ENCODE results near the gene RBFOX2. TPM values are rescaled to one million over a fixed set of nuclear protein-coding genes. Genes with fewer than 3 reads are reported as not detected.

RBFOX2 gene
- total and polyA plus RNA-seq, 2 of the 8 experiments (the other 6 are each of a cell fraction or from before 2014, with no cell fraction given), result 121 to 122 TPM

DNA sequence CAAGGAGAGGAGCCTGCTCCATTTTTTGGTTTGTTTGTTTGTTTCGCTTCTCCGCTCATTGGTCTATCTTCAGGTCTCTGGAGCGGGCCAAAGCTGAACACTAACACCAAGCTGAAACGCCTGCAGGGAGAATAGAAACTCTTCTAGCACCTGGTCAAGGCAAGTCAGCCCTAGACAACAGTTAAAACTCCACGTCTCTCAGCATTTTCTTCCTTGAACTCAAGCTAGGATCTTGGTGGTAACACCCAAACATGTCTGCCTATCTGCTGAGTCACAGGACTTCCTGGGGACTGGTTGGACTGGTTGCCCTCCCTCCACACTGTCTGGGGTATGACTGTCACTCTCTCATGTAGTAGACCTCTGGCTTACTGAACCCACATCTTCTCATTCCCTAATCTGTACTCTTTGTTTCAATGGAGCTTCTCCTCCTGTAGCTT is 23.9 kb upstream of the RBFOX2 start:
- ChIA-PET CTCF (ENCODE audit: partially characterized antibody) (interaction anchor here (0.8 to 4.9 kb wide), 4 partner anchors 11 to 72 kb away, joined by 3 to 33 read pairs (median 5); no protein-coding TSS in a partner anchor), POLR2A (ENCODE audit: partially characterized antibody) (interaction anchor here (1.2 kb wide), 1 partner anchor 13 kb away, joined by 8 read pairs; no protein-coding TSS in a partner anchor)
- Histone ChIP-seq H3K27ac (ENCODE audit: low read depth, low read length) (no peak overlapping the region), H3K18ac (ENCODE audit: extremely low read depth, low read length) (no peak overlapping the region), H3K9ac (replicated peaks in 1 of 4; ENCODE audit: extremely low read depth in 1 of 4, low read depth in 3 of 4, low read length in 3 of 4) (no peak overlapping the region), H3K23me2 (ENCODE audit: low read depth, low read length) (no peaks in the 10 kb centered on the region; the same call in 1 of the 2 replicates), H2BK12ac (ENCODE audit: low read depth, low read length) (no peak overlapping the region), H2BK15ac (ENCODE audit: low read length) (no peak overlapping the region), H4K8ac (ENCODE audit: extremely low read depth, insufficient read depth, low read length) (no peak overlapping the region), H3K36me3 (ENCODE audit: control insufficient read depth in 2 of 4, insufficient read depth in 4 of 4, low read length in 3 of 4) (no peaks in the 10 kb centered on the region), H3K14ac (ENCODE audit: insufficient read length) (no peak overlapping the region), H2BK120ac (replicated peaks; ENCODE audit: low read depth, low read length) (no peak overlapping the region), H3K9me3 (ENCODE audit: insufficient read depth in 2 of 2, low read depth in 1 of 2, low read length in 1 of 2) (no peaks in the 10 kb centered on the region), H2BK20ac (ENCODE audit: low read length) (0 out of 2 replicates have a peak overlapping the region, but pooled peaks have one; percentile 22), H4K91ac (replicated peaks; ENCODE audit: insufficient read length, low read length) (no peak overlapping the region), H2AK5ac (ENCODE audit: low read depth, low read length) (no peak overlapping the region), H4K5ac (ENCODE audit: insufficient read length, low read depth, low read length) (no peak overlapping the region), H3K4me3 (ENCODE audit: extremely low read depth in 1 of 4, insufficient read depth in 2 of 4, low read depth in 3 of 4, low read length in 4 of 4) (no peak overlapping the region), H3K23ac (ENCODE audit: insufficient read length) (no peak overlapping the region), H2AFZ (ENCODE audit: low read length) (peak overlapping the region; percentile 82; the same call in 1 of the 2 replicates), H3K4me1 (replicated peaks in 1 of 4; ENCODE audit: control insufficient read depth in 3 of 4, insufficient read depth in 4 of 4, low read length in 3 of 4) (no peaks in the 10 kb centered on the region), H2BK5ac (ENCODE audit: low read depth, low read length) (0 out of 2 replicates have a peak overlapping the region, but pooled peaks have one; percentile 9), H4K20me1 (replicated peaks in 1 of 2; ENCODE audit: control insufficient read depth in 1 of 2, insufficient read depth in 2 of 2, low read length in 2 of 2) (no peaks in the 10 kb centered on the region), H3K79me1 (ENCODE audit: low read depth, low read length) (no peaks in the 10 kb centered on the region), H3K4me2 (ENCODE audit: insufficient read depth in 1 of 2, low read depth in 2 of 2, low read length in 2 of 2) (no peak overlapping the region), H3K27me3 (replicated peaks in 1 of 4; ENCODE audit: control insufficient read depth in 3 of 4, extremely low read depth in 1 of 4, insufficient read depth in 3 of 4, low read length in 3 of 4) (no peaks in the 10 kb centered on the region), H3K79me2 (ENCODE audit: control insufficient read depth in 1 of 2, insufficient read depth in 2 of 2, low read length in 2 of 2) (no peaks in the 10 kb centered on the region), H3K56ac (replicated peaks; ENCODE audit: insufficient read length, low read depth, low read length) (no peak overlapping the region), H3K4ac (replicated peaks; ENCODE audit: insufficient read length, low read depth, low read length) (no peak overlapping the region)
- FAIRE-seq, result no peak
- WGBS, 2 experiments (ENCODE audit: extremely low coverage in 1 of 2, insufficient coverage in 1 of 2, insufficient read length in 1 of 2, insufficient replicate concordance in 2 of 2, low coverage in 1 of 2, low lambda C conversion rate in 2 of 2, missing lambda C conversion rate in 1 of 2), result 80% methylated on average over 5 of the region's 5 CpGs; no CpG with 5 or more reads in 1 of the 2 experiments
- no peak for DNase-seq (ENCODE audit: low read depth in 1 of 2, low spot score in 2 of 2)
- TF ChIP-seq FOSL1 (IDR thresholded peaks at IDR 0.05; ENCODE audit: insufficient read depth, low read depth, low read length) (no peak), EGR1 (IDR thresholded peaks at IDR 0.05; ENCODE audit: borderline replicate concordance, low read depth, low read length) (no peak), BACH1 (IDR thresholded peaks at IDR 0.05; ENCODE audit: low read length) (peak; percentile 41; the same call in 1 of the 2 replicates), CTCF (IDR thresholded peaks at IDR 0.05; ENCODE audit: control extremely low read depth in 1 of 3, insufficient read depth in 1 of 3, low read depth in 1 of 3, low read length in 3 of 3) (no peak), GABPA (IDR thresholded peaks at IDR 0.05; ENCODE audit: borderline replicate concordance, insufficient read depth, low read length) (no peak), MAFK (IDR thresholded peaks at IDR 0.05; ENCODE audit: low read depth, low read length) (peak; percentile 40; the same call in 1 of the 2 replicates), POLR2AphosphoS5 (IDR thresholded peaks at IDR 0.05; ENCODE audit: low read depth, low read length) (no peak), CHD1 (IDR thresholded peaks at IDR 0.05; ENCODE audit: low read depth, low read length) (no peak)
- TF ChIP-seq, protein P1, sequence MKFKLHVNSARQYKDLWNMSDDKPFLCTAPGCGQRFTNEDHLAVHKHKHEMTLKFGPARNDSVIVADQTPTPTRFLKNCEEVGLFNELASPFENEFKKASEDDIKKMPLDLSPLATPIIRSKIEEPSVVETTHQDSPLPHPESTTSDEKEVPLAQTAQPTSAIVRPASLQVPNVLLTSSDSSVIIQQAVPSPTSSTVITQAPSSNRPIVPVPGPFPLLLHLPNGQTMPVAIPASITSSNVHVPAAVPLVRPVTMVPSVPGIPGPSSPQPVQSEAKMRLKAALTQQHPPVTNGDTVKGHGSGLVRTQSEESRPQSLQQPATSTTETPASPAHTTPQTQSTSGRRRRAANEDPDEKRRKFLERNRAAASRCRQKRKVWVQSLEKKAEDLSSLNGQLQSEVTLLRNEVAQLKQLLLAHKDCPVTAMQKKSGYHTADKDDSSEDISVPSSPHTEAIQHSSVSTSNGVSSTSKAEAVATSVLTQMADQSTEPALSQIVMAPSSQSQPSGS (IDR thresholded peaks at IDR 0.05; ENCODE audit: low read length), result no peak

Data from H1 (cell line).